GM20000 (cell line): ENCODE measurements around the gene METTL8.

Source experiments
- DNase-seq: peaks from one replicate; pipeline ENCODE4 v3.0.0; 2012; ENCODE audit warnings: low spot score
- TF ChIP-seq, protein P1 (sequence below): IDR thresholded peaks from 2 replicates; pipeline ENCODE4 v1.5.1; 2012; ENCODE audit warnings: mild to moderate bottlenecking, control low read depth; ENCODE audit errors: extremely low read depth, missing control alignments

METTL8 gene

DNA sequence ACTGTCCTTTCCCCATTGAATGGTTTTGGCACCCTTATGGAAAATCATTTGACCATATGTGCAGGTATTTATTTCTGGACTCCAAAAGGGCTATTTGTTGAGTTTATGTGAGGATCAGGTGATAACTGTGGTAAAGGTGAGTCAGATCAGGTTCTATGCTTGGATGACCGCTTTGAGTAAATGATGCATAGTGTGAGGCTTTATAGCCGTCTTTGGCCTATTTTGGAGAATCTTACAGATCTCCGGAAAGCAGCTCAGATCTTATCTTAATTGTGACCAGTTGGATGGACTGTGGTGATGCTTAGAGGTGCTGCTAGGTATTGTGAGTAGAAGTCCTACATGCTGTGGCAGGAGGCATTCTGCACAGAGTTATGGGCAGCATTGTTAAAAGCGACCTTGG is 126.2 kb downstream of the METTL8 start:
- DNase-seq = peak; percentile 32
- TF ChIP-seq, protein P1, sequence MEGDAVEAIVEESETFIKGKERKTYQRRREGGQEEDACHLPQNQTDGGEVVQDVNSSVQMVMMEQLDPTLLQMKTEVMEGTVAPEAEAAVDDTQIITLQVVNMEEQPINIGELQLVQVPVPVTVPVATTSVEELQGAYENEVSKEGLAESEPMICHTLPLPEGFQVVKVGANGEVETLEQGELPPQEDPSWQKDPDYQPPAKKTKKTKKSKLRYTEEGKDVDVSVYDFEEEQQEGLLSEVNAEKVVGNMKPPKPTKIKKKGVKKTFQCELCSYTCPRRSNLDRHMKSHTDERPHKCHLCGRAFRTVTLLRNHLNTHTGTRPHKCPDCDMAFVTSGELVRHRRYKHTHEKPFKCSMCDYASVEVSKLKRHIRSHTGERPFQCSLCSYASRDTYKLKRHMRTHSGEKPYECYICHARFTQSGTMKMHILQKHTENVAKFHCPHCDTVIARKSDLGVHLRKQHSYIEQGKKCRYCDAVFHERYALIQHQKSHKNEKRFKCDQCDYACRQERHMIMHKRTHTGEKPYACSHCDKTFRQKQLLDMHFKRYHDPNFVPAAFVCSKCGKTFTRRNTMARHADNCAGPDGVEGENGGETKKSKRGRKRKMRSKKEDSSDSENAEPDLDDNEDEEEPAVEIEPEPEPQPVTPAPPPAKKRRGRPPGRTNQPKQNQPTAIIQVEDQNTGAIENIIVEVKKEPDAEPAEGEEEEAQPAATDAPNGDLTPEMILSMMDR = no peak

DNA sequence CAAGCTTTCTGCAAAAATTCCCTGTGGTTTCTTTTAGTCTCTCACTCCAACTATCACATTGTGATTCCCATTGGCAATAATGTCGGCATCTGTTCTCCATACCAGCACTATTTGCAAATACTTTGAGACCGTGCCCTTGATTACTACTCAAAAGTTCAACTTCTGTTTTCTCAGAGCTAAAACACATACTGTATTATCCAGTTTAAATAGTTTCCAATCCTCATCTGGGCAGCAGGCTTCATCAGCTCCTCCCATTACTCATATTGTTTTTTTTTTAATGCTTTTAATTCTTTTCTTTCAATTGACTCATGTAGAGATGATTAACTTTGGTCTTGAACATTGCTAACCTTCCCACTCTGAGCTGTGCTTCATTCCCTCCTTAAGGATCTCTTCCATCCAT is 135.8 kb downstream of the METTL8 start:
- TF ChIP-seq, protein P1 = no peak
- DNase-seq = no peak

DNA sequence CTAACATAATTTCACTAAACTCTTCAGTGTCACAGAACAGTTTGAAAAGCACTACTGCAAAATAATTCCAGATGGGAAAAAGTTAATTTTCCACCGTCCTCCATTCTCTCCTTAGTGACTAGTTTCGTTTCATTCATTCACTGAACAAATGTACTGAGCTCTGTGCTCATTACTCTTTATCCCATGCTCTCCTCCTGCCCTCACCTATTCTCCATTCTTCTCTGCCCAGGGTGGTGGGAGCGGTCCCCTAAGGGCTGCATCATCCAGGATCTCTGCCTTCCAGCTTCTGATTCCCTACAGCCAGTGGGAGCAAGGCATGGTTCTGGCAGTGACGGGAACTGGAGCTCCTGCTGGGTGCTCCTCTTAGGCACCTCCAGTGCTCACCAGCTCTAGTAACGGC is 139.2 kb downstream of the METTL8 start:
- TF ChIP-seq, protein P1 = no peak
- DNase-seq = no peak

DNA sequence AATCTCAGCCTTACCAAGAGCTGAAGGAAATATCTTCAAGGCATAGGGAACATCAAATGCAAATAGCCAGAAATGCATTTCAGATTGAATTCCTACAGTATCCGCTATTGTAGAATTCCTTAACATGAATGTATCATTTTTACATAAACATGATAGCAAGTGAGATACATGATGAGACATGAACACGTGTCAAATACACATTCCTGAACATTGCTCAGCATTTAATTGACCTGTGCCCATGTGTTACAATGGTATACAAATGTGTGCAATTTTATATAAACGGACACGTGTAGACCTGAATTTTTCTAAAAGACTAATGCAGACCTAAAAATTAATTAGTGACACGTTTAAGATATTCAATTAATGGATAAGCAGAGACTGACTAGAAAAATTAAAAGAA is 140.1 kb downstream of the METTL8 start:
- TF ChIP-seq, protein P1 = no peak

DNA sequence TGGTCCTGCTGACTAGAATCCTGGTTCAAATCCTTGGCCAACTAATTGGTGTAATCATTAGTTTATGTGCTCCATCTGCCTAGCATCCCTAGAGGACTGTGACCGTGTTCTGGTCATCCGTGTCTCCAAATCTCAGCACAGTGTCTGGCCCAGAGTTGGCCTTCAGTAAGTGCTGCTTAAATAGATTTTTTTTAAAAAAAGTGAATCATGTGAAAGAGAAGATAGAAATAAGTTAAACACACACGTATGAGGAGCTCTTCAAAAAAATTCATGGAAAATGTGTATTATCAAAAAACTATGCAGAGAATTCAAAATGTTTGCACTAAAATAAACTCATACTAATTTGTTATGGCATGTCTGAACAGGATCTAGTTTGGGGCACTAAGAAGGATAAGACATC is 143.8 kb downstream of the METTL8 start:
- DNase-seq = no peak
- TF ChIP-seq, protein P1 = no peak

More for the DNA sequence above, 140.1 kb downstream of the METTL8 start:
- no peak for DNase-seq

DNA sequence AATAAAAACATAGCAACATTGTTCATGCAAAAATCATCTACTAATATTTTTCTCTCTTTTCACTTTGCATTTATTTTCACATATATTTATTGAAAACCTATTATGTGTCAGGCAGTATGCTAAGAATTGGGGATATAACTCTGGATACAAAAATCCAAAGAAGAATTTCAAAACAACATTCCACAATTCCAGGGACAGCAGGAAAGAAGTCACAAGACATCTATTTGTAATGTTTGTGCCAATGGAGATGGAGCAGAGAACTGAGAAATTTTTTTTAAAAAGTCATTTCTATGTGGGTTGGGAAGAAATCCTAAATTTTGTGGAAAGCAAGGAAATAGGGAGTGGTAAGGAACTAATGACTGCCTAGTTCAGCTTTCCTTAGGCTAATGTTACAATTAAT is 144.5 kb downstream of the METTL8 start:
- TF ChIP-seq, protein P1 = no peak

DNA sequence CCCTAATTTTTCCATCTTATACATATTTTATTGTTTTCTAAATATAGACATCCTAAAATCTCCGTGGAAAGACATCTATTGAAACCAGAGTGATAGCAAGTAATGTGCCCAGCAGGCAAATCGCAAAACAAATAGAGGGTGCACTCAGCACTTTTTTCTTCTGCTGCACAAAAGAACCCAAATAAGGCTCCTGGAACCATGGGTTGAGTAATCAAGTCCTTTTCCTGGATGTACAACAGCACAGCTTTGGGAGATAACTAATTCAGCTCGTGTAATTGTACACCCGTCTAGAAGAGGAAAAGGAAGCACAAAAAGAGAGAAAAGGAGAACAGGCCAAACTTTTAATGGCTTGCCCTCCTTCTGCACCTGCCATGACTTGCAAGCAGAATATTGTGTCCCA is 146.2 kb downstream of the METTL8 start:
- DNase-seq = no peak

More for the DNA sequence above, 144.5 kb downstream of the METTL8 start:
- no peak for DNase-seq

More for the DNA sequence above, 146.2 kb downstream of the METTL8 start:
- TF ChIP-seq, protein P1 = no peak
